H1 (cell line): ENCODE data around the gene FBXW8. TPM values are rescaled to one million over a fixed set of nuclear protein-coding genes. Genes with fewer than 3 reads are reported as not detected.

Source experiments
- CBX5 ChIP-seq: fragments of 300-800, 300-1000 bp; sonication (generic); IDR thresholded peaks from 2 replicates; pipeline ENCODE4 v1.7.1; 2016; ENCODE audit warnings: antibody characterized with exemption, low read length, low read depth
- RBBP5 ChIP-seq: IDR thresholded peaks from 2 replicates; pipeline ENCODE4 v1.7.1; 2012; ENCODE audit warnings: low read depth, mild to moderate bottlenecking, inconsistent platforms, low read length, moderate library complexity, borderline replicate concordance
- ZNF274 ChIP-seq: IDR thresholded peaks from 2 replicates; pipeline ENCODE4 v1.7.0; 2012; ENCODE audit warnings: low read length, borderline replicate concordance; ENCODE audit errors: extremely low read depth
- polyA plus RNA-seq, 7 experiments: library from polyadenylated mRNA; depleted of rRNA in 3 of 7; stranded (reverse) in 5 of 7; unstranded in 2 of 7; fragments of >200 nt in 5 of 7; fragments of 200-250 nt in 2 of 7; gene quantifications; 1 replicate in 5 of 7; 2 replicates in 1 of 7; 4 replicates in 1 of 7; pipeline versions ENCODE4 v1.2.1 to v1.2.3, GENCODE V29; 2011 to 2013; ENCODE audit warnings: missing spikeins in 2 of 7, mixed read lengths in 2 of 7
- total RNA-seq: library from RNA; stranded (reverse); fragmentation: NEBNext Ultra II Directional; extraction: Animal tissue kit (Norgen Biotek cat#: 25700); gene quantifications from 2 replicates; pipeline ENCODE4 v1.2.1, GENCODE V29; 2021

Gene FBXW8
- total and polyA plus RNA-seq, 2 of the 8 experiments (the other 6 are each of a cell fraction or from before 2014, with no cell fraction given), result 15.8 to 16.0 TPM

- TF ChIP-seq ZNF274 (no peak), CBX5 (no peak), RBBP5 (no peak)
Measured at GRCh38 chr12:116982791-116983411, 72.2 kb downstream of the FBXW8 start (continued).
